ENCODE results near the gene TMEM123. TPM values are rescaled to one million over a fixed set of nuclear protein-coding genes. Genes with fewer than 3 reads are reported as not detected.

TMEM123 gene
- total RNA-seq, 4 donors from 2014 or later = 282 to 506 (median 336) TPM

DNA sequence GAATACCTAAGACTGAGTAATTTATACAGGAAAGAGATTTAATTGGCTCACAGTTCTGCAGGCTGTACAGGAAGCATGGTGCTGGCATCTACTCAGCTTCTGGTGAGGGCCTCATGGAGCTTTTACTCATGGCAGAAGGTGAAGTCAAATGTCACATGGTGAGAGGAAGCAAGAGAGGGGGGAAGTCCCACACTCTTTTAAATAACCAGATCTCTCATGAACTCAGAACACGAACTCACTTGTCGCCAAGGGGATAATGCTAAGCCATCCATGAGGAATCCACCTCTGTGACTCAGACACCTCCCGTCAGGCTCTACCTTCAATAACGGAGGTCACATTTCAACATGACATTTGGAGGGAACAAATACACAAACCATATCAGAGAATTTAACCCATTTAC lies 63.3 kb downstream of the TMEM123 start:
- Histone ChIP-seq H3K27ac (no peak overlapping the region), H3K27me3 (no peaks in the 10 kb centered on the region), H3K9me3 (no peaks in the 10 kb centered on the region), H3K4me1 (no peaks in the 10 kb centered on the region), H3K36me3 (peaks cover 0 to 6% of the 10 kb centered on the region in 2 donors), H3K4me3 (replicated peaks in 1 of 3) (no peak overlapping the region)
- intact Hi-C loops (cut with DNase I) = no loop called here
- TF ChIP-seq, protein P1, sequence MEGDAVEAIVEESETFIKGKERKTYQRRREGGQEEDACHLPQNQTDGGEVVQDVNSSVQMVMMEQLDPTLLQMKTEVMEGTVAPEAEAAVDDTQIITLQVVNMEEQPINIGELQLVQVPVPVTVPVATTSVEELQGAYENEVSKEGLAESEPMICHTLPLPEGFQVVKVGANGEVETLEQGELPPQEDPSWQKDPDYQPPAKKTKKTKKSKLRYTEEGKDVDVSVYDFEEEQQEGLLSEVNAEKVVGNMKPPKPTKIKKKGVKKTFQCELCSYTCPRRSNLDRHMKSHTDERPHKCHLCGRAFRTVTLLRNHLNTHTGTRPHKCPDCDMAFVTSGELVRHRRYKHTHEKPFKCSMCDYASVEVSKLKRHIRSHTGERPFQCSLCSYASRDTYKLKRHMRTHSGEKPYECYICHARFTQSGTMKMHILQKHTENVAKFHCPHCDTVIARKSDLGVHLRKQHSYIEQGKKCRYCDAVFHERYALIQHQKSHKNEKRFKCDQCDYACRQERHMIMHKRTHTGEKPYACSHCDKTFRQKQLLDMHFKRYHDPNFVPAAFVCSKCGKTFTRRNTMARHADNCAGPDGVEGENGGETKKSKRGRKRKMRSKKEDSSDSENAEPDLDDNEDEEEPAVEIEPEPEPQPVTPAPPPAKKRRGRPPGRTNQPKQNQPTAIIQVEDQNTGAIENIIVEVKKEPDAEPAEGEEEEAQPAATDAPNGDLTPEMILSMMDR (IDR thresholded peaks at IDR 0.05) = no peak
- no peak for TF ChIP-seq POLR2A (IDR thresholded peaks at IDR 0.05)
- 96 to 98% methylated on average over 4 of the region's 4 CpGs for WGBS, 2 donors
- no peak for DNase-seq

DNA sequence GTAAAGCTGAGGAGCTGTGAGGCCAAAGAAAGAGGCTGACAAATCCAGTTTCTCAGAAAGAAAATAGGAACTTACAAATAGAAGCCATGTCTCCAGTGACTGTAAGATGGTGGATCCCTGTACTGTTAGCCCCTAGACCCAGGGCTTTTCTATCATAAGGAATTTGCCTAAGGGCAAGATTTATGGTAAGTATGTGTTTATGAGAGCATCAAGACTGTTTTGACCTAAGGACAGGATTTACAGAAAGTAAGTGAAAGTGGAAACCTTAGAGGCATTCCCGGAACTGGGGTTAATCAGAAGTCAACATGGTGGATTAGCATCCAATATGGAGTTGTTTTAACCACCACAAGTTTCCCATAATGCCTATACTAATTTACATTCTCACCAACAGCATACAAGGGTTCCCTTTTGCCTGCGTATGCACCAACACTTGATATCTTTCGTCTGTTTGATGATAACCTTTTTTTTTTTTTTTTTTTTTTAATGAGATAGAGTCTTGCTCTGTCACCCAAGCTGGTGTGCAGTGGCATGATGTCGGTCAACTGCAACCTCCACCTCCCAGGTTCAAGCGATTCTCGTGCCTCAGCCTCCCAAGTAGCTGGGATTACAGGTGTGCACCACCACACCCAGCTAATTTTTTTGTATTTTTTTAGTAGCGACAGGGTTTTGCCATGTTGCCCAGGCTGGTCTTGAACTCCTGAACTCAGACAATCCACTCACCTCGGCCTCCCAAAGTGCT lies 65.4 kb downstream of the TMEM123 start:
- Histone ChIP-seq H3K27ac (no peak overlapping the region), H3K27me3 (no peaks in the 10 kb centered on the region), H3K4me1 (no peaks in the 10 kb centered on the region), H3K9me3 (no peaks in the 10 kb centered on the region), H3K36me3 (peaks cover 0 to 2% of the 10 kb centered on the region in 2 donors), H3K4me3 (replicated peaks in 1 of 3) (no peak overlapping the region)
- whole genome bisulfite sequencing, 2 donors = 86% methylated on average over 8 of the region's 8 CpGs
- intact Hi-C loops (cut with DNase I) = no loop called here
- no peak for DNase-seq
- TF ChIP-seq, protein P1 (IDR thresholded peaks at IDR 0.05) = no peak

DNA sequence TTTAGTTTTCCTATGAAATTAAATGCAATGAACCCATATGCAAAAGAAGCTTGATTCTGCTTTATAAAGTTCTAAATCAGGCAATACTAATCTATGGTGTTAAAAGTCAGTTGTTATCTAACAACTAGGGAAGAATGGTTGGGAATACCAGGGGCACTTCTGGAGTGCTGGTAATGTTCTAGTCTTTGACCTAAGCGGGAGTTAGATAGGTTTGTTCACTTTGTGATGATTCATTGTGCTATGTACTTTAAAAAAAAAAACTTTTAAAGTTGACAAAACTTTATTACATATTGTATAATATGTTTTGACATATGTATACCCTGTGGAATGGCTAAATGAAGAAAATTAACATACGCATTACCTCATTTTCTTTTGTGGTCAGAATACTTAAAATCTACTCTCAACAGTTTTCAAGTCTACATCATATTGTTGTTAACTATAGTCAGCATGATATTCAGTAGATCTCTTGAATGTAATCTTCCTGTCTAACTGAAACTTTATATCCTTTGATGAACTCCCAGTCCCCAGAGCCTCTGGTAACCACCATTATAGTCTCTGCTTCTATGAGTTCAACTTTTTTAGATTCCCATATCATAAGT lies 66.3 kb downstream of the TMEM123 start:
- Histone ChIP-seq H3K27me3 (no peaks in the 10 kb centered on the region), H3K27ac (no peak overlapping the region), H3K4me3 (replicated peaks in 1 of 3) (no peak overlapping the region), H3K9me3 (no peaks in the 10 kb centered on the region), H3K4me1 (no peaks in the 10 kb centered on the region), H3K36me3 (peaks cover 0 to 2% of the 10 kb centered on the region in 2 donors)
- WGBS, 2 donors = 92 to 97% methylated on average over 2 of the region's 2 CpGs
- intact Hi-C loops (cut with DNase I) = no loop called here
- no peak for TF ChIP-seq POLR2A (IDR thresholded peaks at IDR 0.05)
- TF ChIP-seq, protein P1 (IDR thresholded peaks at IDR 0.05) = no peak
- no peak for DNase-seq

DNA sequence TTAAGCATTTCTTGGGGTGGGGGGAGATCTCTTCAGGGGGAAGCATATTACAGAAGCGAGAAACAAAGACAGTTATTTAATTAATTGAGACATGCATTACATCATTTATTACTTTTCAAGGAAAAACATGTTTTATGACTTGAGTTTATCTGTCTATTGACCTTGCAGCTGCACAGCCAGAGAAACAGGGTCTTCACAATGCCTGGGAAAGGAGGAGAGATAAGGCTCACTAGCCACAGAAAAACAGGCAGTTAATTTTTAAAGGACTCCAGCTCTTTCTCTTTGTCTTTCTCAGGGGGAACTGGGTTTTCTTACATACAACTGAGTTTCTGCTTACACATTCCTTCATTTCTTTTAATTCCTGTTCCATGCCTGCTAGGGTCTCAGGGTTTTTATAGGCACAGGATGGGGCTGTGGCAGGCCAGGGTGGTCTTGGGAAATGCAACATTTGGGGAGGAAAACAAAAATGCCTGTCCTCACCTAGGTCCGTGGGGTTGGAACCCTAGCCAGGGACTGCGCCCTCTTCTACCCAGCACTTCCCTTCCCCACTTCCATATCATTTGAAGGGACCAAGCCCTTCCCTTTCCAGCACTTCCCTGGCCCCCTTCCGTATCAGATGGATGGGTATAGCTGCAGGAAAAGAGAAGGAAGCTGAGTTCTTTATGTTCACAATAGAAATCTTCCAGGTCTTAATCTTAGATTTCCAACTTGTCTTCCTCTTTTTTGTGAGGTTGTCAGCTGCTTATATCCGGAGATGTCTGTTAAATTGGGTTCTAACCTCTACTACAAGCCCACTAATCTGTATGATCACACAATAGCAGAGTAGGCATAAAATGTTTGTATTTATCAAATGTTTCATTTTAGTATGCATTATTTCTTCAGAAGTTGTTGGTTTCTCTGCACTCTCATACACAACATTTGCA lies 67.2 kb downstream of the TMEM123 start:
- intact Hi-C loops (cut with DNase I) = no loop called here
- H3K36me3 ChIP-seq = peaks cover 2 to 8% of the 10 kb centered on the region in 2 donors

More for the DNA sequence above, 67.2 kb downstream of the TMEM123 start:
- Histone ChIP-seq H3K27ac (no peak overlapping the region), H3K4me1 (no peaks in the 10 kb centered on the region), H3K9me3 (no peaks in the 10 kb centered on the region), H3K27me3 (no peaks in the 10 kb centered on the region), H3K4me3 (replicated peaks in 1 of 3) (no peak overlapping the region)
- no peak for TF ChIP-seq POLR2A (IDR thresholded peaks at IDR 0.05)
- TF ChIP-seq, protein P1 (IDR thresholded peaks at IDR 0.05) = no peak
- 82 to 86% methylated on average over 5 of the region's 5 CpGs for WGBS, 2 donors
- no peak for DNase-seq
